ENCODE data around the gene NPR1. TPM values are rescaled to one million over a fixed set of nuclear protein-coding genes. Genes with fewer than 3 reads are reported as not detected.
"Not testable (repeated sequence)": the region's sequence is repeated elsewhere in the genome, so short reads cannot be mapped to it uniquely, and the experiment has no call there.

NPR1 gene
- not detected for polyA plus RNA-seq (2013, experiment 1 of 2; ENCODE audit: insufficient read length)
- polyA plus RNA-seq (2013, experiment 2 of 2; ENCODE audit: insufficient read length): 0.04 TPM

- DNase-seq: no peak
These were observed at the start of gene NPR1 for GRCh38 chr1:153678519-153679336. TSS of gene NPR1 (plus strand) at chr1:153678688. CDS start at chr1:153679109, 421 bp downstream.

DNA sequence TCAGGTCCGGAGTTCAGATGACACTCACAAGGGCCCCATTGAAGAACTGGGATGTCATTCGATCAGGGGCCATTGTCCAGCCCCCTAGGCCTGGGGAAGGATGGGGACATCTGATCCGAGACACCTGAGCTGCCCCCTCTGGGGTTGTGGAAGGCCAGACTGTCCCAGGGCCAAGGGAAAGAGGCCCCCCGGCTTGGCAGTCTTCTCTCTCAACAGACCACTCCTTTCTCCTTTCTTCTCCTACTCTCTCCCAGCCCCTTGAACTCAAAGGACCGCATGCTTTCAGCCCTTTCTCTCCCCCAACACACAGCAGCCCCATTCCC is 49.2 kb upstream of the NPR1 start:
- no peak for DNase-seq

- no peak for DNase-seq
These were observed 48.5 kb upstream of the NPR1 start for GRCh38 chr1:153629971-153630370.

DNA sequence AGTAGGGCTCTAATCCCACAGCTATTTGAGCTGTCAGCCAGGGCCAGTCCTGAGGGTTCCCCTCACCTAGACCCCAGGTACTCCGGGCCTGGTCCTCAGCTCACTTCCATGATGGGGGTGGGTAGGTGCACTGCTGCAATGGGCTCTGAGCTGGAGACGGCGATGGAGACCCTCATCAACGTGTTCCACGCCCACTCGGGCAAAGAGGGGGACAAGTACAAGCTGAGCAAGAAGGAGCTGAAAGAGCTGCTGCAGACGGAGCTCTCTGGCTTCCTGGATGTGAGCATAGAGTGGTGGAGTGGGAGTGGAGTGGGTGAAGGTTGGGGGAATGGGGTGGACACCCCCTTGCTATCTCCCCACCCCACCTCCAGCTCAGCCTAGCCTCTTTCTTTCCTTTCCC is 48.1 kb upstream of the NPR1 start:
- no peak for DNase-seq

DNA sequence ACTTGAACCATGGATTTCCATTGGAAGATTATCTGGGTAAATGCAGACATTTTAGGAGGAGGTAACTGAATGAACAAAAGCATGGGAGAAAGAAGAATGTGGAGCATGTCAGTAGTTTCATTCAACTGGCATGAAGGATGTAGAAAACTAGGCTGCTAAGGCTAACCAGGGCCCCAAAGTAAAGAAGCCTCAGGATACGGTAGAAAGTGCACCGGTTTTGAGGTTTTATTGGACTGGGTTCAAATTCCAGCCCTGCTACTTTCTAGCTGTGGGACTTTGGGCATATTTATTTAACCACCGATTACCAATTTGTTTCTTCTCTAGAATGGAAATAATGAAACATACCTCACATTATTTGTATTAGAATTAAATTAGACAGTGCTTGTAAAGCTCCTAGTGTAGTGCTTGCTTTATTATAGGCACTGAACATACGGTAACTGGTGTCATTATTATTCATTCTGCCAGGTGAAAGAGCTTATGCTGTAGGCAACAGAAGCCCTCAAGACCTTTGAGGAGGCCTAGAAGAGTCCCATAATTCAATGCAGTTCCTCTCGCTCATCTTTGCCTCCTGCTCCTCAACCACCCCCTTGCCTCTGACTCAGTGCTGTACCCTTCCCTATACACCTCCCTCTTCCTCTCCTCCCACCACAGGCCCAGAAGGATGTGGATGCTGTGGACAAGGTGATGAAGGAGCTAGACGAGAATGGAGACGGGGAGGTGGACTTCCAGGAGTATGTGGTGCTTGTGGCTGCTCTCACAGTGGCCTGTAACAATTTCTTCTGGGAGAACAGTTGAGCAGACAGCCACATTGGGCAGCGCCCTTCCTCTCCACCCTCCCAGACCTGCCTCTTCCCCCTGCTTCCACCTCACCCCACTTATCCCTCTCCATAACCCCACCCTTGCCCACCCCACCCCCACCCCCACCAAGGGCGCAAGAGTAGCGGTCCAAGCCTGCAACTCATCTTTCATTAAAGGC is 47.2 kb upstream of the NPR1 start:
- DNase-seq: no peak

- no peak for DNase-seq
These were observed 45.2 kb upstream of the NPR1 start for GRCh38 chr1:153633161-153633753.

GRCh38 chr1:153633754-153634665 is 44.5 kb upstream of the NPR1 start, which contains the start of gene CHTOP:
TSS of gene CHTOP (plus strand) at chr1:153634066. CDS start at chr1:153636589, 2,523 bp downstream.
- peak; percentile 98 for DNase-seq

GRCh38 chr1:153635872-153636271 is 42.6 kb upstream of the NPR1 start:
- no peak for DNase-seq

DNA sequence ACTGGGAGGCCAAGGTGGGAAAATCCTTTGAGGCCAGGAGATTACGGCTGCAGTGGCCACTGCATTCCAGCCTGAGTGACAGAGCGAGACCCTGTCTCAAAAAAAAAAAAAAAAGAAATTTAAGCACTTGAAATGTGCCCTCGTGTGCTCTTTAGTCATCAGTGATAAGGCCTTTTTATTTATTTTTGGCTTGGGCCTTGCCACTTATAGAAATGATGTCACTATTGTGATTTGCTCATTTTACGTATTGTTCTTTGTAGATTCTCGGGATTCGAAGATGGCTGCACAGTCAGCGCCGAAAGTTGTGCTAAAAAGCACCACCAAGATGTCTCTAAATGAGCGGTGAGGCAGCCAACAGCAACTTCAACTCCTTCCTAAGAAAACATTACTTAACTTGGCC is 42.2 kb upstream of the NPR1 start:
- DNase-seq: no peak

GRCh38 chr1:153638261-153638660 is 40.2 kb upstream of the NPR1 start:
- no peak for DNase-seq

DNA sequence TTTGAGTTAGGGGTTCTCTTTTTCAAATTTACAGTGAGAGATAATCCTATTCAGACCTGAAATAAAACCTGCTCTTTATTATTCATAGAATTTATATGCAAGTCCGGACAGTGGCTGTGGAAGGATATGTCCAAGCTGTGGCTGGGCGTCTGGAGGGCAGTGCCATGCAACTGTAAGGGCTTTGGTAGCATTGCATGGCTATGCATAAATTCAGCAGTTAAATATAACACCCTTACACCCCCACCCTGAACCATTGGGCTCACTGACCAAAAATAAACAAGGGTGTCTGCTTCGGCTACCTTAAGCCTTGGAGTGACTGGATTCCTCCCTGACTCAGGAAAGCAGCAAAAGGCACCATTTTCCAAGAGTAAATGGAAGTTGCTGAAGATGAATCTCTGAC is 39.2 kb upstream of the NPR1 start:
- no peak for DNase-seq

GRCh38 chr1:153640213-153640612 is 38.3 kb upstream of the NPR1 start:
- not testable (repeated sequence) for DNase-seq

DNA sequence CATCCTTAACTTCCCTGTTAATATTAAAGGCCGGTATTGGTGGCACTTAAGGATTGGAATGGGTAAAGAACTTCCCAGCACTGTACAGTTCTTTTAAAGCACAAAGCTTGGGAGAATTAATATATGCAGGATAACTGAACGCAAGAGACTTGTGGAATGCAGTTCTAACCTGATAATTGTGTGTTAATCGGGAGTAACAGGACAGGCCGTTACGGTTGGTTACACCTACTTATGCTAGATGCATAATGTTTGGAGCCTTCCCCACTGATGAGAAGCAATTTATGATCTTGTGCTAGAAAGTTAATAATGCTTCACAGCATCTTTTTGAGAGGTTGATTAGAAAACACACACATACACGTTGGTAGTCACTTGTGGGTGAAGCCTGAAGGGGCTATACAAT is 37.6 kb upstream of the NPR1 start:
- DNase-seq: no peak

- no peak for DNase-seq
These were observed 36.3 kb upstream of the NPR1 start for GRCh38 chr1:153642161-153642560.

DNA sequence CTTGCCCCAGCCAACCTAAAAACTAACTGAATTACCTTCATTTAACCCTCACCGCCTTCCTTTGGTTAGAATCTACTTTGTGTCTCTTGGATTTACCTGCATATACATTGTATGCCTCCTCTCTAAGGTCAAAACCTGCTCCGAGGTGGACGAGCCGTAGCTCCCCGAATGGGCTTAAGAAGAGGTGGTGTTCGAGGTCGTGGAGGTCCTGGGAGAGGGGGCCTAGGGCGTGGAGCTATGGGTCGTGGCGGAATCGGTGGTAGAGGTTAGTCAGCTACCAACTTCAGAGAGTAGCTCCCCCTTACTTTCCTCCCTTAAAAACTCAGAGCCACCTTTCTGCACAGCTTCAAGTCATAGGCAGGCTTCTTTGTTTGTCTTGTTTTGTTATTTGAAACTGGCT is 35.4 kb upstream of the NPR1 start:
- no peak for DNase-seq

- no peak for DNase-seq
These were observed 34.7 kb upstream of the NPR1 start for GRCh38 chr1:153643816-153644215.

DNA sequence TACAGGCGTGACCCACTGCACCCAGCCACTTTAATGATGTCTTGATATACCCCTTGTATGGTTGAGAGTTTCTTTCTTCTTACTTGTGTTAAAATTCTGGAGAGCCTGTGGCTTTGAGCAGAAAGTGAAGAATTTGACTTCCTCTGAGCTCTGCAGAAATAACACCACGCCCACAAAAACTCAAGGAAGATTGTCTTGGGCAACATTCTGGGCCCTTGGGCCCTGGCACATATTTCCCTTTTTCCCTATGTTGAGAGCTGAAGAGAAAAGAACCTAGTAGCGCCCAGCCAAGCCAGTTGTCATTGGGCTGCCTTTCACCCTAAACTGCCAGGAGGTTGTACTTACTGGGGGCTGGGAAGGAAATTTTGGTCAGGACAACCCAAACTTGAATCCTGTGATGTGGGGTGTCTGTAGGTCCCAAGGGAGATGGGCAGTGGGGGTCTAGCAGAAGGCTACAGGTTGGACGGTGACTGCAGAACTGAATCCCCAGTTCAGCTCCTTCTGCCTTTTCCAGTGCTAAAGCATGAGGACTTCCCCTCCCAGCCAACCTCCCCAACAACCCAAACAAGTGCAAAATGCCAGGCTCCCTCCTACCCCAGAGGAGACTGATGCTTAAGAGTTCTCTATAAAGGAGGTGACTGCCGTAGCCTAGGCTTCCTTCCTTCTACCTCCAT is 31.7 kb upstream of the NPR1 start:
- DNase-seq: no peak

DNA sequence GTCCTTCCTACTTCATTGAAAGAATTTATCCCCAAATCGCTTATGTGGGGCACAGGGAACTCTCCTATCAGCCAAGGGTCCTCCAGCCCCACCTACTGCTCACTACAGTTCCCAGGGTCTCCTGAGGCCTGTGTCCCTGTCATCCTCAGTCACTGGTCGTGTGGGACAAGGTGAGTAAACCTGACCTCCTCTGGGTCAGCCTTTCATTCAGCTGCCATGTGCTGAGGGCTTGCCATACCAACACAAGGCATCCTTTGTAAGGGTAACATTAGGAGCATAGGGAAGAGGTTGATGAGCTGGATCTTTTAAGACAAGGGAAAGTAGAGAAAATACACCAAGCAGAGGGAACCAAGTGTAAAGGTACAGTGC is 31.2 kb upstream of the NPR1 start:
- DNase-seq: no peak

- no peak for DNase-seq
These were observed 30.4 kb upstream of the NPR1 start for GRCh38 chr1:153648000-153648643.

DNA sequence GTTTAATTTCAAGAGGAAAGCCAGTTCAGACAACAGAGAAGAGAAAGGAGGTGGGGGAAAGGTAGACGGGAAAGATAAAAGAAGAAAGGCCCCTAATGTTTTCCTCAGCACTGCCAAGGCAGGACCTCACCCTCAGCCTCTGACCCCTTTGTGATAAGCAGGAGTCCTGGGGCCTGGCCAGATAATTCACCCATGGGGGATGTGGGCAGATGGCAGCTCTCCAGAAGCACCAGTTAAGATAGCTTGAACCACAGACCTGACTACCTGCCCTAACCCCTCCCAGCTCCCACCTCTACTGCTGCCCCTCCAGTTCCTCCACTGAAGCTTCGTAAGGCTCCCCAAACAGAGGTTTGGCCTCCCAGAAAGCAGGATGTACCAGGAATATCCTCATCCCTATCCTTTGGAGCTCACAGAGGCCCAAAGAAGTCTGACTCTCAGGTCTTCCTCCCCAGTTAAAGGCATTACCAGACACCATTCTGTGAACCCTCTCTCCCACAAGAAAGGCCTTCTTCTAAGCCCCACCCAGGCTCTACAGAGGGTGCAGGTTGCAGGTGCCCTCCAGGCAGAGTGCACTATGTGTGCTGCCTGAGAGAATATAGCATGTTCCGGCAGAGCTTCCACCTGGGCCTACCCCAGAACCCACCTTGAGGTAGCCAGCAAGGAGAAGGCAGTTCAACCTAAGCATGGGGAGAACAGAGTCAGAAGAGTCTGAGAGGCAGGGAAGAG is 29.2 kb upstream of the NPR1 start:
- no peak for DNase-seq

Data from fibroblast of skin of abdomen (primary cell).